SK-N-SH (cell line): ENCODE results near the gene VPS13C. TPM values are rescaled to one million over a fixed set of nuclear protein-coding genes. Genes with fewer than 3 reads are reported as not detected.

Source experiments
- CHD2 ChIP-seq: fragments of 150-350 bp; IDR thresholded peaks from 2 replicates; pipeline ENCODE4 v1.6.1; 2018; ENCODE audit warnings: low read length; ENCODE audit not compliant: partially characterized antibody
- EP300 ChIP-seq, 2 experiments: IDR thresholded peaks; 2 replicates each; pipeline versions ENCODE4 v1.4.0 to v1.6.1; 2012; ENCODE audit warnings: borderline replicate concordance in 1 of 2, low read depth in 1 of 2, low read length in 1 of 2
- EZH2phosphoT487 ChIP-seq: fragments of 200-600 bp; sonication (generic); IDR thresholded peaks from 2 replicates; pipeline ENCODE4 v1.6.1; 2017; ENCODE audit warnings: low read depth, mixed run types, mild to moderate bottlenecking, antibody characterized with exemption, moderate library complexity, borderline replicate concordance
- FOSL2 ChIP-seq: IDR thresholded peaks from 2 replicates; pipeline ENCODE4 v1.4.0; 2012; ENCODE audit warnings: low read depth, mild to moderate bottlenecking, moderate library complexity, borderline replicate concordance
- FOXJ3 ChIP-seq: sonication (generic); formaldehyde crosslinking; IDR thresholded peaks from 2 replicates; pipeline ENCODE4 v1.5.1; 2020; ENCODE audit warnings: mild to moderate bottlenecking, missing genetic modification reagents
- FOXM1 ChIP-seq: IDR thresholded peaks from 2 replicates; pipeline ENCODE4 v1.4.0; 2012; ENCODE audit warnings: low read depth, mild to moderate bottlenecking
- GATA2 ChIP-seq: sonication (generic); formaldehyde crosslinking; IDR thresholded peaks from 2 replicates; pipeline ENCODE4 v1.5.0; 2020; ENCODE audit warnings: mild to moderate bottlenecking, missing genetic modification reagents
- IRF3 ChIP-seq: fragments of 150-350 bp; IDR thresholded peaks from 2 replicates; pipeline ENCODE4 v1.6.1; 2016; ENCODE audit warnings: mild to moderate bottlenecking, low read depth, low read length
- JUND ChIP-seq: IDR thresholded peaks from 2 replicates; pipeline ENCODE4 v1.4.0; 2012
- MEF2A ChIP-seq: IDR thresholded peaks from 2 replicates; pipeline ENCODE4 v1.4.0; 2012; ENCODE audit warnings: low read depth, borderline replicate concordance
- MXI1 ChIP-seq: IDR thresholded peaks from 2 replicates; pipeline ENCODE4 v1.6.1; 2012; ENCODE audit warnings: mild to moderate bottlenecking, low read depth, low read length, improper control_type of control experiment
- NFIC ChIP-seq: IDR thresholded peaks from 2 replicates; pipeline ENCODE4 v1.4.0; 2012; ENCODE audit warnings: borderline replicate concordance
- NRF1 ChIP-seq: IDR thresholded peaks from 2 replicates; pipeline ENCODE4 v1.6.1; 2012; ENCODE audit warnings: low read depth, mild to moderate bottlenecking, low read length
- PBX3 ChIP-seq: IDR thresholded peaks from 2 replicates; pipeline ENCODE4; 2012
- POLR2AphosphoS5 ChIP-seq: IDR thresholded peaks from 2 replicates; pipeline ENCODE4 v1.6.1; 2012; ENCODE audit warnings: low read depth, low read length
- RAD21 ChIP-seq: IDR thresholded peaks from 2 replicates; pipeline ENCODE4 v1.6.1; 2012; ENCODE audit warnings: mild to moderate bottlenecking, low read length
- RCOR1 ChIP-seq: fragments of 150-350 bp; IDR thresholded peaks from 2 replicates; pipeline ENCODE4 v1.6.1; 2017; ENCODE audit warnings: antibody characterized with exemption, low read length
- RFX5 ChIP-seq: IDR thresholded peaks from 2 replicates; pipeline ENCODE4 v1.6.1; 2012; ENCODE audit warnings: mild to moderate bottlenecking, improper control_type of control experiment, low read length
- RXRA ChIP-seq: IDR thresholded peaks from 2 replicates; pipeline ENCODE4 v1.4.0; 2012; ENCODE audit warnings: low read depth, mild to moderate bottlenecking, borderline replicate concordance
- SMC3 ChIP-seq: IDR thresholded peaks from 2 replicates; pipeline ENCODE4 v1.6.1; 2012; ENCODE audit warnings: low read depth, low read length, improper control_type of control experiment
- TAF1 ChIP-seq: IDR thresholded peaks from 2 replicates; pipeline ENCODE4 v1.6.1; 2012; ENCODE audit warnings: low read depth, mild to moderate bottlenecking, low read length, moderate library complexity, borderline replicate concordance
- TCF12 ChIP-seq: IDR thresholded peaks from 2 replicates; pipeline ENCODE4 v1.4.0; 2012
- TEAD4 ChIP-seq: IDR thresholded peaks from 2 replicates; pipeline ENCODE4 v1.4.0; 2012; ENCODE audit warnings: mild to moderate bottlenecking, borderline replicate concordance; ENCODE audit not compliant: insufficient read depth
- USF1 ChIP-seq: IDR thresholded peaks from 2 replicates; pipeline ENCODE4 v1.4.0; 2012; ENCODE audit warnings: low read depth, borderline replicate concordance
- YY1 ChIP-seq: IDR thresholded peaks from 2 replicates; pipeline ENCODE4 v1.4.0; 2012; ENCODE audit warnings: low read depth, mild to moderate bottlenecking
- polyA plus RNA-seq, 3 experiments: library from polyadenylated mRNA; depleted of rRNA; stranded (reverse); fragments of >200 nt; gene quantifications; 2 replicates each; pipeline ENCODE4 v1.2.3, GENCODE V29; 2012
- TF ChIP-seq, protein P1 (sequence below): fragments of 200-600 bp; sonication (generic); IDR thresholded peaks from 2 replicates; pipeline ENCODE4 v1.6.1; 2017; ENCODE audit warnings: antibody characterized with exemption, mild to moderate bottlenecking, moderate library complexity

The VPS13C gene
- polyA plus RNA-seq, 1 of the 3 experiments (the other 2 are of a cell fraction), result 5.7 TPM

GRCh38 chr15:61916104-61916503, 144.1 kb downstream of the VPS13C start (continued):
- no peak for TF ChIP-seq PBX3
- no peak for TF ChIP-seq IRF3
- TF ChIP-seq SMC3, result no peak
- no peak for TF ChIP-seq MXI1
- TF ChIP-seq GATA2 (CRISPR knock-in tag), result no peak
- no peak for TF ChIP-seq RXRA
- TF ChIP-seq CHD2, result peak; percentile 53
- no peak for TF ChIP-seq FOXJ3
- TF ChIP-seq FOXM1, result no peak
- no peak for TF ChIP-seq RFX5
- TF ChIP-seq EP300 (IDR thresholded peaks at IDR 0.05; ENCODE audit: borderline replicate concordance in 1 of 2, low read depth in 1 of 2, low read length in 1 of 2), result peak in 1 of 2 experiments; percentile 77; a peak in 2 of 4 replicates
- TF ChIP-seq, protein P1, sequence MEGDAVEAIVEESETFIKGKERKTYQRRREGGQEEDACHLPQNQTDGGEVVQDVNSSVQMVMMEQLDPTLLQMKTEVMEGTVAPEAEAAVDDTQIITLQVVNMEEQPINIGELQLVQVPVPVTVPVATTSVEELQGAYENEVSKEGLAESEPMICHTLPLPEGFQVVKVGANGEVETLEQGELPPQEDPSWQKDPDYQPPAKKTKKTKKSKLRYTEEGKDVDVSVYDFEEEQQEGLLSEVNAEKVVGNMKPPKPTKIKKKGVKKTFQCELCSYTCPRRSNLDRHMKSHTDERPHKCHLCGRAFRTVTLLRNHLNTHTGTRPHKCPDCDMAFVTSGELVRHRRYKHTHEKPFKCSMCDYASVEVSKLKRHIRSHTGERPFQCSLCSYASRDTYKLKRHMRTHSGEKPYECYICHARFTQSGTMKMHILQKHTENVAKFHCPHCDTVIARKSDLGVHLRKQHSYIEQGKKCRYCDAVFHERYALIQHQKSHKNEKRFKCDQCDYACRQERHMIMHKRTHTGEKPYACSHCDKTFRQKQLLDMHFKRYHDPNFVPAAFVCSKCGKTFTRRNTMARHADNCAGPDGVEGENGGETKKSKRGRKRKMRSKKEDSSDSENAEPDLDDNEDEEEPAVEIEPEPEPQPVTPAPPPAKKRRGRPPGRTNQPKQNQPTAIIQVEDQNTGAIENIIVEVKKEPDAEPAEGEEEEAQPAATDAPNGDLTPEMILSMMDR, result no peak
- TF ChIP-seq EZH2phosphoT487, result no peak
- no peak for TF ChIP-seq NRF1
- peak; percentile 32; the same call in 1 of the 2 replicates for TF ChIP-seq RCOR1
- TF ChIP-seq NFIC, result no peak
- no peak for TF ChIP-seq TEAD4
- no peak for TF ChIP-seq USF1
- TF ChIP-seq YY1, result no peak
- TF ChIP-seq JUND, result no peak
- 0 out of 2 replicates have a peak, but pooled peaks have one; percentile 13 for TF ChIP-seq TCF12
- TF ChIP-seq RAD21, result peak; percentile 25; the same call in 1 of the 2 replicates
- TF ChIP-seq POLR2AphosphoS5, result no peak
- TF ChIP-seq MEF2A, result no peak
- TF ChIP-seq FOSL2, result no peak
- TF ChIP-seq TAF1, result no peak
